Measurements from ENCODE around the gene MBOAT2. TPM values are rescaled to one million over a fixed set of nuclear protein-coding genes. Genes with fewer than 3 reads are reported as not detected.
A peak's percentile ranks its signal among the peaks of the same experiment; 100 is the strongest.

MBOAT2 gene
- total RNA-seq, 2 donors from 2014 or later: 14.4 to 16.8 TPM

DNA sequence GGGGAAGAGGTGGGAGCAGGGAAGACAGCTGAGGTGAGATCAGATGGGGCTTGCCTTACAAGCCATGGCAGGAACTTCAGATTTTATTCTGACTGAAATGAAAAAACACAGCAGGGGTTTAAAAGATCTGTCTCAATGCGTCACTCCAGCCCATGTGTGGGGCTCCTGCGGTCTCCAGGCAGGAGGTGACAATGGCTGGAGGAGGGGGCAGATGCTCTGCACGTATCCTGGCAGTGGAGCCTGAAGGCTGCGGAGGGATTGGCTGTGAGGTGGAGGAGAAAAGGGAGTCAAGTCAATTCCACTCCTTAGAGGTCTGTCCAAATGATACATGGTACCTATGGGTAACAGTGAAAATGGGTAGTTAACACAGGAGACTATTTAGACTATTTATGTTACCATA lies 125.6 kb downstream of the MBOAT2 start:
- Histone ChIP-seq H3K27ac (no peak overlapping the region), H3K9me3 (no peaks in the 10 kb centered on the region), H3K4me3 (no peak overlapping the region), H3K36me3 (peaks cover 3% of the 10 kb centered on the region), H3K4me1 (ENCODE audit: control insufficient read depth in 1 of 2, low read depth in 2 of 2) (no peaks in the 10 kb centered on the region), H3K27me3 (replicated peaks; ENCODE audit: insufficient read depth) (no peaks in the 10 kb centered on the region)
- DNase-seq (ENCODE audit: low spot score) (no peak), ATAC-seq (ENCODE audit: insufficient number of reproducible peaks, low FRiP score, low read depth) (no peak)
- TF ChIP-seq, protein P1, sequence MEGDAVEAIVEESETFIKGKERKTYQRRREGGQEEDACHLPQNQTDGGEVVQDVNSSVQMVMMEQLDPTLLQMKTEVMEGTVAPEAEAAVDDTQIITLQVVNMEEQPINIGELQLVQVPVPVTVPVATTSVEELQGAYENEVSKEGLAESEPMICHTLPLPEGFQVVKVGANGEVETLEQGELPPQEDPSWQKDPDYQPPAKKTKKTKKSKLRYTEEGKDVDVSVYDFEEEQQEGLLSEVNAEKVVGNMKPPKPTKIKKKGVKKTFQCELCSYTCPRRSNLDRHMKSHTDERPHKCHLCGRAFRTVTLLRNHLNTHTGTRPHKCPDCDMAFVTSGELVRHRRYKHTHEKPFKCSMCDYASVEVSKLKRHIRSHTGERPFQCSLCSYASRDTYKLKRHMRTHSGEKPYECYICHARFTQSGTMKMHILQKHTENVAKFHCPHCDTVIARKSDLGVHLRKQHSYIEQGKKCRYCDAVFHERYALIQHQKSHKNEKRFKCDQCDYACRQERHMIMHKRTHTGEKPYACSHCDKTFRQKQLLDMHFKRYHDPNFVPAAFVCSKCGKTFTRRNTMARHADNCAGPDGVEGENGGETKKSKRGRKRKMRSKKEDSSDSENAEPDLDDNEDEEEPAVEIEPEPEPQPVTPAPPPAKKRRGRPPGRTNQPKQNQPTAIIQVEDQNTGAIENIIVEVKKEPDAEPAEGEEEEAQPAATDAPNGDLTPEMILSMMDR (IDR thresholded peaks at IDR 0.05): no peak

DNA sequence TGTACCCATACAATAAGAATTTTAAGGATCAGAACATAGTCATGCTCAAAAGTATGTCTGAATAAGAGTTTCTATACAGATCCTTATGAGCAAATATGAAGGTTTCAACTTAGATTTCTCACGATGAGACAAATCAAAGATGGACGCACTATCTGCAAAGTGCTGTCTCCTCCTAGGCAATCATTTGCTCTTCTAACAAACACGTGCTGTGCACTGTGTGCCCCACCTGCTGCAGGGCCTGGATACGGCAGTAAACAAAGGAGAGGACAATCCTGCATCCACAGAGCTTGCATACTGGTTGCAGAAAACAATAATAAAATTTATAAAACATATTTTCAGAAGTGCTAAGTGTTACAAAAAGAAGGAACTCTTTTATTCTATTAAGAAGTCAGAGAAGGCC lies 126.2 kb downstream of the MBOAT2 start:
- Histone ChIP-seq H3K27ac (no peak overlapping the region), H3K4me3 (no peak overlapping the region), H3K27me3 (replicated peaks; ENCODE audit: insufficient read depth) (no peaks in the 10 kb centered on the region), H3K4me1 (ENCODE audit: control insufficient read depth in 1 of 2, low read depth in 2 of 2) (no peaks in the 10 kb centered on the region), H3K36me3 (peaks cover 3% of the 10 kb centered on the region), H3K9me3 (no peaks in the 10 kb centered on the region)
- ATAC-seq (ENCODE audit: insufficient number of reproducible peaks, low FRiP score, low read depth) (no peak), DNase-seq (ENCODE audit: low spot score) (no peak)
- TF ChIP-seq, protein P1 (IDR thresholded peaks at IDR 0.05): no peak

DNA sequence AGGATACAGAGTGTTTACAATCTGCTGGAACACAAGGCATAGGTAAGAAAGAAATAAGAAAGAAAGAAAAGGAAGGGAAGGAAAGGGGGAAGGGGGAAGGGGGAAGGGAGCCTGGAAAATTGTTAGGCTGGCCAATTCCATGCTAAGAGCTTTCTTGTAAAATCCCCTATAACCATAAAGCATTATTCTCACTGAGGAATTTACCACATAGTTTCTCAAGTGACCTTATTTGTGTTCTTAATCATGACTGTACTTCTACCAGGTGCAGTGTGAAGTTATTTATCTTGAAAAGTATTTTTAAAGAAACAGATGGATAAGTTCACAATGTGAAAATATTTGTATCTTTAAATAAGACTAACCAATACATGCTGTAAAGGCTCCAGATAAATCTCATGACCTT lies 126.9 kb downstream of the MBOAT2 start:
- no peak overlapping the region for H3K4me3 ChIP-seq
- H3K27ac ChIP-seq: no peak overlapping the region
- peaks cover 3% of the 10 kb centered on the region for H3K36me3 ChIP-seq
- TF ChIP-seq, protein P1 (IDR thresholded peaks at IDR 0.05): no peak
- H3K27me3 ChIP-seq (replicated peaks; ENCODE audit: insufficient read depth): no peaks in the 10 kb centered on the region
- no peaks in the 10 kb centered on the region for H3K4me1 ChIP-seq (ENCODE audit: control insufficient read depth in 1 of 2, low read depth in 2 of 2)
- no peaks in the 10 kb centered on the region for H3K9me3 ChIP-seq
- DNase-seq (ENCODE audit: low spot score): no peak
- ATAC-seq (ENCODE audit: insufficient number of reproducible peaks, low FRiP score, low read depth): no peak

DNA sequence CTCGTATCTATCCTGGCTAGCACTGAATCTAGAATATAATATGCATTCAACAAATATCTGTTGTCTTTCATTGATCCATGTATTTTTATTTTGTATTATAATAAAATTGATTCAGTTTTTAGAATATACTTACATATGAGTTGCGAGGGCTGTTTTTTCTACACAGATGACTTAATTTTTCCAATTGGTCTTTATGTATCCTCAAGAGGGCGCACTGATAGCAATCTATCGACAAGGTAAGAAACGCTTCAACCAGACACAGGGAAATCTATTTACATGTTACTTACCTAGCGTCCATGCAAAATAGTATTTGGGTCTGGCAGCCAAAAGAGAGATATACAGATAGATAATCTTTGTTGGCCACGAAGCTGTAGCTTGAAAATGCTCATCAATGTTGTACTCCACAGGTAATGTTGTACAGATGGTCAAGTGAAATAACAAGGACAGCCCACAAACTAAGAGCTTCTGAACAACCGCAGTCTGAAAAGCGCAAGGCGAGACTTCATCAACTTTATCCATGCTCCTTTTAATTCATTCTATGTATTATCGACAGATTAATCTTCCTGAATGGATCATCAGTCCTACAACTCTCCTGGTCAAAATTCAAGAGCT lies 130.6 kb downstream of the MBOAT2 start:
- Histone ChIP-seq H3K4me1 (ENCODE audit: control insufficient read depth in 1 of 2, low read depth in 2 of 2) (no peaks in the 10 kb centered on the region), H3K27ac (no peak overlapping the region), H3K9me3 (no peaks in the 10 kb centered on the region), H3K36me3 (no peaks in the 10 kb centered on the region), H3K4me3 (no peak overlapping the region), H3K27me3 (replicated peaks; ENCODE audit: insufficient read depth) (no peaks in the 10 kb centered on the region)
- TF ChIP-seq, protein P1 (IDR thresholded peaks at IDR 0.05): peak; percentile 43
- no peak for DNase-seq (ENCODE audit: low spot score)
- ATAC-seq (ENCODE audit: insufficient number of reproducible peaks, low FRiP score, low read depth): peak; percentile 12

DNA sequence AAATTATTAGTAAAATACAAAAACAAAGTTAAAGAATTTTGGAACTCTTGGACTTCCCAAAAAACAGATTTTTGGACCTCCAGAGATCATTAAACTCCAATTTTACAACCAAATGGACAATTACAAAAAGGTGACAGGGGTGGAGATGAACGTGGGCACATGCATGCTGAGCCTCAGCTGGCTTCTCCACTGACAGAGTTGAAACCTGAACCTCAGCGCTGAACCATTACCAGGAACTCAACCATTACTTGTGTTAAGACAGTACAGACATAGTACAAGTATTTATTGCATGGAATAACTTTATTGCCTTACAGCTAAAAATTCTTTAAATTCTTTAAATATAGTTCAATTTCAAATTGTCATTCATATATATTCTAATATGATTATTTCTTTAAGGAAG lies 133.0 kb downstream of the MBOAT2 start:
- Histone ChIP-seq H3K4me1 (ENCODE audit: control insufficient read depth in 1 of 2, low read depth in 2 of 2) (no peaks in the 10 kb centered on the region), H3K27ac (no peak overlapping the region), H3K4me3 (no peak overlapping the region), H3K27me3 (replicated peaks; ENCODE audit: insufficient read depth) (no peaks in the 10 kb centered on the region), H3K36me3 (no peaks in the 10 kb centered on the region), H3K9me3 (no peaks in the 10 kb centered on the region)
- DNase-seq (ENCODE audit: low spot score) (no peak), ATAC-seq (ENCODE audit: insufficient number of reproducible peaks, low FRiP score, low read depth) (no peak)
- TF ChIP-seq, protein P1 (IDR thresholded peaks at IDR 0.05): no peak
